GM23338 (cell line): ENCODE measurements around the gene TOP1. TPM values are rescaled to one million over a fixed set of nuclear protein-coding genes. Genes with fewer than 3 reads are reported as not detected.

Experiments used
- ATAC-seq: fragments of 200-7000 bp; cut with Tn5 transposase; 3 replicates; pipeline ENCODE4 v1.9.1; 2020
- DNase-seq: peaks from one replicate; pipeline ENCODE4 v3.0.0-alpha.2; 2015; ENCODE audit warnings: low spot score
- H2AFZ ChIP-seq: fragments of 200-600 bp; sonication (generic); 2 replicates; pipeline ENCODE4 v1.8.0; 2016; ENCODE audit warnings: antibody characterized with exemption, mild to moderate bottlenecking, moderate library complexity
- H3F3A ChIP-seq: fragments of 200-600 bp; sonication (generic); replicated peaks from 2 replicates; pipeline ENCODE4 v1.8.0; 2017; ENCODE audit warnings: antibody characterized with exemption, mixed run types, low read depth
- H3K27ac ChIP-seq: fragments of 200-600 bp; sonication (generic); 2 replicates; pipeline ENCODE4 v1.6.1; 2016; ENCODE audit warnings: low read depth
- H3K27me3 ChIP-seq: fragments of 200-600 bp; sonication (generic); 2 replicates; pipeline ENCODE4 v1.8.0; 2016; ENCODE audit warnings: mild to moderate bottlenecking, mixed run types, moderate library complexity; ENCODE audit not compliant: insufficient read depth
- H3K36me3 ChIP-seq: fragments of 200-600 bp; sonication (generic); 2 replicates; pipeline ENCODE4 v1.8.0; 2016; ENCODE audit warnings: mild to moderate bottlenecking; ENCODE audit not compliant: insufficient read depth
- H3K4me1 ChIP-seq: fragments of 200-600 bp; sonication (generic); 2 replicates; pipeline ENCODE4 v1.8.0; 2016; ENCODE audit warnings: mild to moderate bottlenecking, moderate library complexity; ENCODE audit not compliant: insufficient read depth
- H3K4me2 ChIP-seq: fragments of 200-600 bp; sonication (generic); 2 replicates; pipeline ENCODE4 v1.7.1; 2017; ENCODE audit warnings: mixed run types
- H3K4me3 ChIP-seq: fragments of 200-600 bp; sonication (generic); 2 replicates; pipeline ENCODE4 v1.6.1; 2016; ENCODE audit warnings: mixed run types
- H3K79me2 ChIP-seq: fragments of 200-600 bp; sonication (generic); replicated peaks from 2 replicates; pipeline ENCODE4 v1.8.0; 2017; ENCODE audit warnings: mild to moderate bottlenecking; ENCODE audit not compliant: insufficient read depth
- H3K9me2 ChIP-seq: fragments of 200-600 bp; sonication (generic); 2 replicates; pipeline ENCODE4 v1.8.0; 2017; ENCODE audit not compliant: insufficient read depth
- H4K20me1 ChIP-seq: fragments of 200-600 bp; sonication (generic); replicated peaks from 2 replicates; pipeline ENCODE4 v1.8.0; 2017; ENCODE audit warnings: mild to moderate bottlenecking; ENCODE audit not compliant: insufficient read depth
- H3K27ac Mint-ChIP-seq: 2 replicates; pipeline ENCODE4 v1.8.0; 2020; ENCODE audit warnings: inconsistent platforms, mild to moderate bottlenecking, moderate library complexity, mixed read lengths
- H3K27me3 Mint-ChIP-seq: 3 replicates; pipeline ENCODE4 v1.8.0; 2022; ENCODE audit warnings: low read depth, mild to moderate bottlenecking, moderate library complexity, mixed read lengths, inconsistent platforms; ENCODE audit not compliant: insufficient read depth, poor library complexity
- H3K36me3 Mint-ChIP-seq: 3 replicates; pipeline ENCODE4 v1.8.0; 2021; ENCODE audit warnings: low read depth, mild to moderate bottlenecking, inconsistent platforms, moderate library complexity, mixed read lengths
- H3K4me1 Mint-ChIP-seq: 3 replicates; pipeline ENCODE4 v1.8.0; 2020; ENCODE audit warnings: mild to moderate bottlenecking, inconsistent platforms, mixed read lengths
- H3K4me3 Mint-ChIP-seq: 3 replicates; pipeline ENCODE4 v1.8.0; 2021; ENCODE audit warnings: moderate library complexity, mild to moderate bottlenecking, inconsistent platforms, mixed read lengths
- H3K9me3 Mint-ChIP-seq: 3 replicates; pipeline ENCODE4 v1.8.0; 2020; ENCODE audit warnings: moderate library complexity, mild to moderate bottlenecking, inconsistent platforms, mixed read lengths
- ETS1 ChIP-seq: IDR thresholded peaks from 2 replicates; pipeline ENCODE4 v1.6.1; 2016; ENCODE audit warnings: antibody characterized with exemption
- EZH2phosphoT487 ChIP-seq: fragments of 200-600 bp; sonication (generic); IDR thresholded peaks from one replicate; pipeline ENCODE4 v1.8.1; 2018; ENCODE audit warnings: antibody characterized with exemption; ENCODE audit not compliant: unreplicated experiment
- NANOG ChIP-seq: IDR thresholded peaks from 2 replicates; pipeline ENCODE4 v1.6.1; 2016; ENCODE audit warnings: antibody characterized with exemption, borderline replicate concordance
- POLR2AphosphoS5 ChIP-seq: IDR thresholded peaks from 2 replicates; pipeline ENCODE4 v1.6.1; 2016; ENCODE audit warnings: antibody characterized with exemption, low read depth
- REST ChIP-seq: IDR thresholded peaks from one replicate; pipeline ENCODE4 v1.6.1; 2018; ENCODE audit warnings: antibody characterized with exemption; ENCODE audit not compliant: unreplicated experiment
- polyA plus RNA-seq: library from polyadenylated mRNA; unstranded; fragments of >200 nt; fragmentation: Nextera tagmentation; extraction: Ambion mirVana; gene quantifications from 2 replicates; pipeline ENCODE4 v1.2.1, GENCODE V29; 2016
- total RNA-seq: library from RNA; depleted of rRNA; stranded (reverse); fragments of >200 nt; shearing (Covaris generic); gene quantifications from 2 replicates; pipeline ENCODE4 v1.2.3, GENCODE V29; 2014

The TOP1 gene
- total and polyA plus RNA-seq, 2 experiments from 2014 or later: 62.4 to 101 TPM

- H3K27ac Mint-ChIP-seq: no peak overlapping the region; the same call in 1 of the 2 replicates
- H3K4me3 Mint-ChIP-seq: no peak overlapping the region
- Histone ChIP-seq H3K27ac (no peak overlapping the region), H3K4me3 (no peak overlapping the region), H2AFZ (no peak overlapping the region), H3K27me3 (no peaks in the 10 kb centered on the region), H3K36me3 (no peaks in the 10 kb centered on the region), H3K4me2 (no peak overlapping the region), H3K9me2 (no peaks in the 10 kb centered on the region), H3K79me2 (peaks cover 100% of the 10 kb centered on the region), H4K20me1 (peaks cover 81% of the 10 kb centered on the region), H3K4me1 (peaks cover 18% of the 10 kb centered on the region), H3F3A (no peaks in the 10 kb centered on the region)
- peaks cover 22% of the 10 kb centered on the region for H3K36me3 Mint-ChIP-seq
- no peaks in the 10 kb centered on the region for H3K9me3 Mint-ChIP-seq
- no peak for ATAC-seq
- no peak for DNase-seq
- H3K27me3 Mint-ChIP-seq: peaks cover 3% of the 10 kb centered on the region
- H3K4me1 Mint-ChIP-seq: peaks cover 42% of the 10 kb centered on the region
- TF ChIP-seq ETS1 (no peak), EZH2phosphoT487 (no peak), NANOG (no peak), POLR2AphosphoS5 (no peak)
Measured at GRCh38 chr20:41145821-41146620, 117.4 kb downstream of the TOP1 start.

- Mint-ChIP-seq H3K36me3 (peaks cover 22% of the 10 kb centered on the region), H3K4me1 (peaks cover 38% of the 10 kb centered on the region), H3K27me3 (no peaks in the 10 kb centered on the region), H3K27ac (no peak overlapping the region), H3K4me3 (no peak overlapping the region), H3K9me3 (no peaks in the 10 kb centered on the region)
- H2AFZ ChIP-seq: no peak overlapping the region
- H4K20me1 ChIP-seq: peaks cover 83% of the 10 kb centered on the region
- H3K4me1 ChIP-seq: peaks cover 11% of the 10 kb centered on the region
- 0 out of 2 replicates have a peak overlapping the region, but pooled peaks have one; percentile 32 for H3K27ac ChIP-seq
- TF ChIP-seq REST (no peak), ETS1 (no peak)
- H3K79me2 ChIP-seq: peaks cover 100% of the 10 kb centered on the region
- H3K36me3 ChIP-seq: no peaks in the 10 kb centered on the region
- no peaks in the 10 kb centered on the region for H3K9me2 ChIP-seq
- H3K27me3 ChIP-seq: no peaks in the 10 kb centered on the region
- H3K4me3 ChIP-seq: no peak overlapping the region
- no peak overlapping the region for H3K4me2 ChIP-seq
- no peaks in the 10 kb centered on the region for H3F3A ChIP-seq
- DNase-seq: peak; percentile 27
- ATAC-seq: no peak; the same call in 2 of the 3 replicates
Measured at GRCh38 chr20:41147767-41148191, 119.2 kb downstream of the TOP1 start.
